GM15510 (cell line): ENCODE measurements around the gene TMEM255B.

Experiments
- POLR2A ChIP-seq: IDR thresholded peaks from 3 replicates; pipeline ENCODE4 v1.6.1; 2011; ENCODE audit warnings: borderline replicate concordance; ENCODE audit not compliant: insufficient read length; ENCODE audit errors: extremely low read depth

TMEM255B gene

GRCh38 chr13:113855012-113855921 is 96.2 kb downstream of the TMEM255B start:
- TF ChIP-seq POLR2A, result no peak

GRCh38 chr13:113855931-113856715 is 97.1 kb downstream of the TMEM255B start:
- no peak for TF ChIP-seq POLR2A

- TF ChIP-seq POLR2A, result no peak
Measured at GRCh38 chr13:113856716-113857065, 97.7 kb downstream of the TMEM255B start.

- no peak for TF ChIP-seq POLR2A
Measured at GRCh38 chr13:113857531-113858195, 98.6 kb downstream of the TMEM255B start.

GRCh38 chr13:113859311-113860050 is 100.5 kb downstream of the TMEM255B start:
- TF ChIP-seq POLR2A, result no peak

GRCh38 chr13:113860051-113860664 is 101.1 kb downstream of the TMEM255B start:
- TF ChIP-seq POLR2A, result no peak

- TF ChIP-seq POLR2A, result no peak
Measured at GRCh38 chr13:113860665-113861432, 101.8 kb downstream of the TMEM255B start.

GRCh38 chr13:113861433-113862030 is 102.5 kb downstream of the TMEM255B start:
- TF ChIP-seq POLR2A, result no peak

- TF ChIP-seq POLR2A, result no peak
Measured at GRCh38 chr13:113862191-113862930, 103.3 kb downstream of the TMEM255B start.

- no peak for TF ChIP-seq POLR2A
Measured at GRCh38 chr13:113862931-113863523, 104.0 kb downstream of the TMEM255B start.

GRCh38 chr13:113863524-113864272 is 104.7 kb downstream of the TMEM255B start, which contains the start of gene GAS6:
TSS of gene GAS6 (minus strand) at chr13:113864076. CDS start at chr13:113863920, 156 bp downstream.
- no peak for TF ChIP-seq POLR2A
